ENCODE results near the gene GPR183.

The GPR183 gene

DNA sequence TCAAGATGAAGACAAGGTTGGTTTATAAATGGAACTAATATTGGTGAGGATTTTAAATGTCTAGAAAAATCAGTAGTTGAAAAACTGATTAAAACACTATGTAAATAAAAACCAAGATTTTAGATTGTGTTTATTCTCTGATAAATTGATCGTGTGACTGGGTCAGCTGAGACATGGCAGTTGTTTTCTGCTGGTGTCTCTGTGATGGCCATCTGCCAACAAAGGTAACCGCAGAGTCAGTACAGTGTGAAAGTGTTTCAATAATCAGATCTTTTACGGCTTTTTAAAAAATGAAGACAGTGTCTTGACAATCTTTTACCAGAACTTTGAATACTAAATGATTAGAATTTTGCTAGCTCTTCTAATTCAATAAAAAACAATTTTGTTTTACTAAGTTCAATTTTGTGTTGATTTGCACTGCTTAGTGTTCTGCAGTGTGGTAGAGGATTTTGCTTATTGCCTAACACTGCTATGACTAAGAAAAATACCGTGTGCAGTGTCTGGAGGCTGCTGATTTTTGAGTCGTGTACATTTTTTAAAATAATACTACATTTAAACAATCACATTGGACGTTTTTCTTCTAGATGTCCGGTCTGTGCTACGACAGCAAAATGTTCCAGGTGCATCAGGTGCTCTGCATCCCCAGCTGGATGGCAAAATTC is 32.7 kb upstream of the GPR183 start:
- DNase-seq (ENCODE audit: low read depth in 1 of 2, low spot score in 1 of 2) = no peak

DNA sequence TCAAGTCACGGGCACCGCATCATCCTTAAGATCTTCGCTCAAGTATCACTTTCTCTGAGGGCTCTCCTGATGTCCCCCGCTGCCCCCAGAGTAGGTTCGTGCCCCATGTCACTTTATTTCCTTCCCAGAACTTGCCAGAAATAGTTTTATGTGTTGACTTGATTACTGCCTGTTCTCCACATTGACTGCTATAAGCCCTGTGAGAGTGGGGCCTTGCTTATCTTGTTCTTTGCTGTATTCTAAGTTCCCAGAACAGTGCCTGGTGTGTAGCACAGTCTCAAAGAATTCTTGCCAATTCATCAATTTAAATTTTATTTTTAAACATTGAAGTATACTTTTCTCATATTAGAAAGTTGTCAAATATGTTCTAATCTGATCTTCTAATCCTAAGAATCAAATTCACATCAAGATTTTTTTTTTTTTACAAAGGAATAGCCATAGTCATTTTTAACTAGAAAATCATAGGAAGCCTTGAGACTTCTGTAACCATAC is 32.1 kb upstream of the GPR183 start:
- no peak for DNase-seq (ENCODE audit: low read depth in 1 of 2, low spot score in 1 of 2)

DNA sequence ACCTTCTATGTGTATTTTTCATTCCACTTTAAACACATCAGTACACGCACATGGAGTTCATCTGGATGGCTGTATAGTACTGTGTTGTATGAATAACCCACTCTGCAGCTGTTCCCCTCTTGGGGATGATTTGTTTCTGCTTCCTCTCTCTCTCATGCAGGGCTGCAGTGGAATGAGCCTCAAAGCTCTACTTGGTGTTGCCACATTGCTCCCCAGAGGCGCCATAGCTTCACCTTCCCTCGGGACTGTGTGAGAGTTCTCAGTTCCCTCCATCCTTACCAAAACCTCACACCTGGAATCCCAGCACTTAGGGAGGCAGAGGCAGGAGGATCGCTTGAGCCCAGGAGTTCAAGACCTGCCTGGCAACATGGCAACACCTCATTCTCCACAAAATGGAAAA is 28.4 kb upstream of the GPR183 start:
- no peak for DNase-seq (ENCODE audit: low read depth in 1 of 2, low spot score in 1 of 2)

DNA sequence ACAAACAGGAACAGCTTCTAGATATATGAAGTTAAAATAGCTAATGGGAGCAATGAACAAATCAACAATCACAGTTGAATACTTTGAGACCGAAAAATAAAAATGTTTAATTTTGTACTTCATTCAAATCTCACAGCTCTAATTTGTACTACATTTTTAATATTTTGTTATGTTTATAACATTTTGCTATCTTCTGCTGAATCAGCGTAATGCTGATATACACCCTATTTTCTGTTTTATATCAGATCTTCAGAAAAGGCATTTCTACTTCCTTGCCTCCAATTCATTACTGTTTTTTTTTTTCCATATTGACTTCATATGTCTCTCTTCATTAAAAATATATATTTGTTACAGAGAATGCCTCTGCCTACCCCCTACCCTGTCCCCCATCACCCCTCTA is 27.9 kb upstream of the GPR183 start:
- no peak for DNase-seq (ENCODE audit: low read depth in 1 of 2, low spot score in 1 of 2)

DNA sequence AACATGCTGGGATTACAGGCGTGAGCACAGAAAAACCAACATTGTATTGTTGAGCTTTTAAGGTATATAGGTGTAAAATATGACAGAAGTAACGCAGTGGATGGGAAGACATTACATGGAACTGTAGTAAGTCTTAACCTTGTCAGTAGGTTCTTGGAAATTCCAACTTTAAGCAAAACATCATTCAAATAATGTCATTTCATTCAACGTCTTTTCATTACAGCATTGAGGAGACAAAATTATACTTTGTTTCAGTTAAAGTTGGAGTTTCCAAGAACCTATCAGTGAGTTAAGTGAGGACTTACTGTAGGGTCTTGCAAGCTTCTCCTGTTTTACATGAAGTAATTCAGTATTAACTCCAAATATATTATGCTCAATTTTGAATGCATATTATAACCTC is 27.0 kb upstream of the GPR183 start:
- DNase-seq (ENCODE audit: low read depth in 1 of 2, low spot score in 1 of 2) = no peak

DNA sequence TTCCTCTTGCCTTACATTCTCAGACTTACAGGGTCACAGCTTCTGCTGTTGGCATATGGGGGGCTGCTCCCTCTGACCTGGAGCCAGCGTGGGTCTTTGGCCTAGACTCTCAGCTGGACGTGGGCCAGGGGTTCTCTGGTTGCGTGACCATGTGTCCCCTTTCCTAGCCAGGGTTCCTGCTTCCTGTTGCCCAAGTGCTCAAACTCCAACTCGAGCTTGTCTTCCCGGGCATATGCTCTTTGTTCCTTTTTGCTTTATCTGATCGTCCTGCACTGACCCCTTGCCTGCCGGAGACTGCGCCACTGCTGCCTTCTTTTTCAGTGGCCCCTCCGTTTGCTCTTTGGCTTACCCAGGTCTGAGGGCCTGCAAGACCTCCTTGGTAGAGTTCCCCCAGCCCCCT is 25.3 kb upstream of the GPR183 start:
- DNase-seq (ENCODE audit: low read depth in 1 of 2, low spot score in 1 of 2) = no peak

DNA sequence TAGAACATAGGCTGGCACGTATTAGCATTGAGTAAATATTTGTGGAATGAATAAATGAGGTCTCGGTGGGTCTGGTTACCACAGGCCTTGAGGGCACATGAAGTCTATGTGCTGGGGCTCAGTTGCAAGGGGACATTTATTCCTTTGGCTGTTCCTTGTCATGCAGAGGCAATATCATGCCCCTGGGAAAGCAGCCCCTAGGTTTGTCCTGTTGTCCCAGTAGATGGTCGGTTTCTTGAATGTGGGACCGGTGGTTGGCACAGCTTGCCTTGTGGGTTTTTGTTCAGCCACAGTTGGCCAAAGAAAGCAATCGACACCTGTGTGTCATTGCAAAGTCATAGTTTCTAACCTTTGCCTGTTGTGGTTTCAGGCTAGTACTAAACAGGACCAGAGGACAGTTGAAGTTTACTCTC is 24.7 kb upstream of the GPR183 start:
- DNase-seq (ENCODE audit: low read depth in 1 of 2, low spot score in 1 of 2) = no peak

DNA sequence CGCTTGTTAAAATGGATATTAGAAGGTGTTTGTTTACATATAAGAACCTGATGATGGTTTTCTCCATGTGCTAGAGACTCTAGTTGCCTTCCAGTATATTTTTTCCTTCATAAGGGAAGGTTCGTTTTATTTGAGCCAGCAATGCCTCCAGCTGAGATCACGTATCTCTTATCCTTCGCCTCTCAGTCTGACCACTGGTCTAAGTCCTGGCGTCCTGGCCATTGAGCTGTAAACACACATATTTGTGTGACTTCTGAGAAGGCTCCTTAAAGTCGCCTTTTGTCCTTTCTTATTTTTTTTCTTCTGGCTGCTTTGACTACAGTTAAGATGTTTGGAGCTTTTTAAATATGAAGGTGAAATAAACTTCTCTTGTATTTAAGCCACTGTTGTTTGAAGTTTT is 23.7 kb upstream of the GPR183 start:
- DNase-seq (ENCODE audit: low read depth in 1 of 2, low spot score in 1 of 2) = no peak

DNA sequence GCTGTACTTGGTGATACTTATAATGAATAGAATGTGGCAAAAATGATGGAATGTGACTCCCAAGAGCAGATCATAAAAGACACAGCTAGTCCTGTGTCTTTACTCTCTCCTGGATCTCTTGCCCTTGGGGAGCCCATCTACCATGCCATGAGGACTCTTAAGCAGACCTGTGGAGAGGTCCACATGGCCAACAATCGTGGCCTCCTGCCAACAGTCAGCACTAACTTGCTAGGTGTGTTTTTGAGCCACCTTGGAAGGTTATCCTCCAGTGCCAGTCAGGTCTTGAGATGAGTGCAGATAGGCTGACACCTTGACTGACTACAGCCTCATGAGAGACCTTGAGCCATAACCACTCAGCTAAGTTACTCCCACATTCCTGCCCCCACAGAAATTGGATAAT is 22.3 kb upstream of the GPR183 start:
- DNase-seq (ENCODE audit: low read depth in 1 of 2, low spot score in 1 of 2) = no peak

DNA sequence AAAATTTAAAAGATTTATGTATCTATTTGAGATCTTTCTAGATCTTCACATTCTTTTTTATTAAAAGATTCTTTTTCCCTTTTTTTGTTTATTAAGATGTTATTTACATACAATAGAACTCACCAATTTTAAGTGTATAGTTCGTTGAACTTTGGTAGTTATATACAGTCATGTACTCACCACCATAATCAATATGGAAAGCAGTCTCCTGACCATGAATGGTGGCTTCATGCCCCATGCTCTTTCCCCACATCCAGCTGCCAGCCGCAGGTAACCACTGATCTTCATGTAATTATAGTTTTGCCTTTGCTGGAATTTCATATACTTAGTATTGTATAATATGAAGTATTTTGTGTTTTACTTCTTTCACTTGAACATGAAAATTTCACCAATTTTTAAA is 20.6 kb upstream of the GPR183 start:
- no peak for DNase-seq (ENCODE audit: low read depth in 1 of 2, low spot score in 1 of 2)

DNA sequence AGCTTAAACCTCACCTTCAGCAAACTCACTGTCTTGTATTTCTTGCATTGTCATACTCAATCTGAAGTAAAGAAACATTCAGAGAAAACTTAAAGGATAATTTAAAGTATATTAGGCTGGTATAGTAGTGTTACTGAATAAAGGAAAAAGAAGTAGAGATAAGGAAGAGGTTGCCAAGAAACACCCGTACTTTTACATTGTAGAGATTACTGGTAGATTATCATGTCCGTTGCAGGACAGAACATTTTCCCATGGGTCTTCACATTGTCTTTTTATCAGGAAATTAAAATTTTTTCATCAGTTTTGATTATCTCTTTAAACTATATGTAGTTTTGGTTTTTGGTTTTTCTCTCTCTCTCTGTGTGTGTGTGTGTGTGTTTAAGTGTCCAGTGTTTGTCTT is 19.9 kb upstream of the GPR183 start:
- no peak for DNase-seq (ENCODE audit: low read depth in 1 of 2, low spot score in 1 of 2)

DNA sequence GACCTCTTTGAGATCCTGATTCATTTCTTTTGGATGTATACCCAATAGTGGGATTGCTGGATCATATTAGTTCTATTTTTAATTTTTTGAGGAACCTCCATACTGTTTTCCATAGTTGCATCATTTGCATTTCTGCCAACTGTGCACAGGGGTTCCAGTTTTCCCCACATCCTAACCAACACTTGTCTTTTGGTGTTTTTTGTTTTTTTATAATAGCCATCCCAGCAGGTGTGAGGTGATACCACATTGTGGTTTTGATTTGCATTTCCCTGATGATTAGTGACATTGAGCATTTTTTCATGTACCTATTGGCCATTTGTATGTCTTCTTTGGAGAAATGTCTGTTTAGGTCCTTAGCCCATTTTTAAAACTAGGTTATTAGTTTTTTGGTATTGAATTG is 18.8 kb upstream of the GPR183 start:
- DNase-seq (ENCODE audit: low read depth in 1 of 2, low spot score in 1 of 2) = no peak

DNA sequence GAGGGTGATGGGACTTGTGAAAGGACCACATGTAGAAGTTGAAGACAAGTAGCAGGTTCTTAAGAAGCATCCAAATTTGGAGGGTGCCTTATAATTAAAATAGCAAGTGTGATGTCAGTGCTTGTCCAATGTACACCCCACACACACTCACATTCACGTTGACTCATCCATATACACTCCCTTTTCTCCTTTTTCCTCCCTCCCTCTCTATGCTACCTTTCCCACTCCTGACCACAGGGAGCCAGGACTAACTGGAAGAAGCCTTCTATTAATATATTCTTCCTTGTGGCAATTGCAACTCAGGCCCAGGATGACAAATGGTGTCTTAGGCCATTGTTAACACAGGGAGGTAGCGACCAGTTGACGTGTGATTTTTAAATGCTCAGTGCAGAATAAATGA is 16.3 kb upstream of the GPR183 start:
- DNase-seq (ENCODE audit: low read depth in 1 of 2, low spot score in 1 of 2) = no peak

DNA sequence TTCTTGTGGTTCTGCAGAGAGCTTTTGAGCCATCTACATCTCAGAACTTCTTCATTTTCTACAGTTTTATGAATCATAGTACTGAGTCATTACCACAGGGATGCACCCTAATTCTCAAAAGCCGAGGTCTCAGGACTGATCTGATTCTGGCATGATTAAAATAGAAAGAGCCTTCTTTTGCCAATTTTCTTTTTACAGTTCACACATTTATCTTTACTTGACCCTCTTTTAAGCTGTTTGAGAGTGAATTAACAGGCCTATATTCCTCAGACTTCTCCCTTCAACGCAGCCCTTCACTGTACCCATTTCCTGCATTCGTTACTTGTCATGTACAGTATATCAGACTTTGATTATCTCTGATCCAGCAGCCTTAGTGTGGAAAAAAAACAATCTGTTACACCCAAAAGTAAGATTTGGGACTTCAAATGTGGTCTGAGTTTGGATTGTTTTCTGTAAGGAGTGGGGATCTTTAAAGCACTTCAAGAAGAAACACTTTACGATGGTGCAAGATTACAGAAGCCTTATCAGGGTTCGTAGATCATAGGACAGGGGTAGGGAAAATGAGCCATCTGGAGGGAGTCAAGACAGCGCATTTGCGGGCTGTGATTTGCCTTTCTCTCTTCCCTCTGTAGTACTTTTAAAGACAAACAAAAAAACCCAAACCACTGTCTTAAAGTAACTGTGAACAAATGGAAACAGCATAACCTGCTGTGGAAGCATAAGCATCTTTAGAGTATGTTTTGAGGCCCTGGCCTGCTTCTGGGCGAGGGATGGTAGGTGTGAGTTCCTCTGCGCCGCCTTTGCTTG is 15.3 kb upstream of the GPR183 start:
- DNase-seq (ENCODE audit: low read depth in 1 of 2, low spot score in 1 of 2) = no peak

DNA sequence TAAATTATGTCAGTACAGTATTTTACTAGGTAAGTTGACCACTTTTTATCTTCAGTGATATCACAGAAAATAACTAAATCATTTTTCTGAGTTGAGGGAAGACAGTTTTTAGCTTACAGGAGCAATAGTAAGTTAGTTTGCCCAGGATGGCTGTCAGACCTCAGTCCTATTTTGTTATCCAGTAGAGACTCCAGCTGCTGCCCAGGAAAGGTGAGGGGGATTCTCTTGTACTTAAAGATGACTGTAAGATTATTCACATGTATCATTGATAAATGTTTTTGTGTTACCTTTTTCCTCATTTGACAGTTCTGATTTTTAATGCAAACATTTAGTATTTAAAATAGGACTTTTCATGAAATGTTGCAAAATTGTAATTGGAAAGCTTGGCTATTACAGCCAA is 14.5 kb upstream of the GPR183 start:
- no peak for DNase-seq (ENCODE audit: low read depth in 1 of 2, low spot score in 1 of 2)

DNA sequence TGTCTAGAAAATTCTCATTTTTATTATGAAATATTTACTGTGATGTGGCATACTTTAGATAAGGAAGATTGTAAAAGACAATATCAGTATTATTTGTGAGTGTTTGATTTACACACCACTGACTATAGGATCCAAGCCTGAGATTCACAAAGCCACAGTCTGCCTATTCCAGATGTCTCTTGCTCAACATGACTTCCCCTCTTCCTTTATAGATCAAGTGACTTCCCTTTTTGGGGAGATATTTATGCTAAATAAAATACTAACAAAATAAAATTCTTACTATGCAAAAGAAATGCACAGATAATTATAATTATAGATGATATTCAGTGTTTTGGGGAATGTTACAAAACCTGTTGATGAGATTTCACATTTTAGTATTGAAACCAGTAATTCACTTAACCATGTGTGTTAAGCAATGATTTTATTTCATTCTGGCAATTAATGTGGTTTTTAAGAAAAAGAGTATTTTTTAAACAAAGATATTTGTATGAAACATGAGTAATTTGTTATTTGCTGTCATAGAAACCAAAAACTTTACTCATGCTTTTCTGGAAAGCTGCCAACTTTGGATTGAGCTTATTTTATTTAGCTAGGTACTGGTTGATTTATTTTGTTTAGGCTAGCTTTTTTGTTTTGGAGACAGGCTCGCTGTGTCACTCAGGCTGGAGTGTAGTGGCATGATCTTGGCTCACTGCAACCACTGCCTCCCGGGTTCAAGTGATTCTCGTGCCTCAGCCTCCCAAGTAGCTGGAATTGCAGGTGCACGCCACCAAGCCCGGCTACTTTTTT is 13.7 kb upstream of the GPR183 start:
- no peak for DNase-seq (ENCODE audit: low read depth in 1 of 2, low spot score in 1 of 2)

DNA sequence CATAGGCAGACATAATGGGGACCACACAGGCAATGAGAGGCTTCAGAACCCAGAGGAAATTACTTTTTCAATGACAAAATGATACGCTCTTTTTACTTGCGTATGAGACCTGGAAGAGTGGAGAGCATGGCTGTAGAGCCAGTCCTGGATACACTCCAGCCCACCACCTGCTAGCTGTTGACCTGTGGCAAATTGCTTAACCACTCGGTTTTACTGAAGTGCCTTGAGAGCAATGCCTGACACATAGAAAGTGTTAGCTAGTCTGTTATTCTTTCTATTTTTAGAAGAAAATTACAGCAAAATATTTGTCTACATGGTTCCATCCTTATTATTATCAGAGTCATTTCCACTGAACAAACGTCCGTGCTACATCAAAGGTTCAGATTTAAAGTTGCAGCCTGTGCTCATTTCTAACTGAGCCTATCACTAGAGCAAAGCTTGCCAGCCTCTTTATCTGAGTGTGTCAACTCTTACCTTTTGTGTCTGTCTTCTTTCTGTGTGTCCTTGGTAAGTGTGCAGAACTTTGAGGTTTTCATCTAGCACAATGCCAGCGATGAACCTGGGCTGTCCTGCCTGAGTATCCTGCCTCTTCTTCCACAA is 9.6 kb upstream of the GPR183 start:
- no peak for DNase-seq (ENCODE audit: low read depth in 1 of 2, low spot score in 1 of 2)

DNA sequence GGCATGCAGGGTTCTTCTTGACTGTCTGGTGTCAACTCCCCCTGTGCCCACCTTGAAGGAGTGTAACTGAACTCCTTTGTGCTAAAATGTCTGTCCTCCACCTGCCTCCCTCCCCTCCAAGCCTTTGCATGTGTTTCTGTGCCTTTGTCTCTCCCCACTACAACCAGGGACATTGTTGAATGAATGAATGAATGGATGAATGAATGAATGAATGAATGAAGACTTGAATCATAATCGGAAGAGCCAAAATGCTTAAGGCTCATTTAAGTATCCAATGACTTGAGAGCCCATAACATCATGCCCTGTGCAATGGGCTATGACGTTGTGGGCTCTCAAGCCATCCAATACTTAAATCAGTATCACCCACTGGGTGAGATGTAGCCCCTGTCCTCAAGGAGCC is 9.0 kb upstream of the GPR183 start:
- no peak for DNase-seq (ENCODE audit: low read depth in 1 of 2, low spot score in 1 of 2)

DNA sequence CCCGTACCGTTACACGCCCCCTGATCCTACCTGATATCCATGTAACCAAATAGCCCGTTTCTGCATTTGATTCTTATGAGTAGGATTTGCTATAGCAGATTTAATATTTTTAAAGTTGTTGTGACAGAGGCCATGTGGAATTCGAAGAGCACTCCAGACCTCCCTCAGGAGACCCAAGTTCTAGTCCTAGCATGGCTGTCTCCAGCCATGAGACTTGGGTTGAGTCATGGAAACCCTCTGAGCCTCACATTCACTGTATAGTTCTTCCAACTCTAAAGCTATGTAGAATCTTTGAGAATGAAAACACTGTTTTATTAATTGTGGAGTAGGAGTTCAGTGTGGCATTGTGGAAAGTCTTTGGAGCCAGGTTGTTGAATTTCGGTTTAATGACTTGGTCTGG is 8.0 kb upstream of the GPR183 start:
- no peak for DNase-seq (ENCODE audit: low read depth in 1 of 2, low spot score in 1 of 2)

DNA sequence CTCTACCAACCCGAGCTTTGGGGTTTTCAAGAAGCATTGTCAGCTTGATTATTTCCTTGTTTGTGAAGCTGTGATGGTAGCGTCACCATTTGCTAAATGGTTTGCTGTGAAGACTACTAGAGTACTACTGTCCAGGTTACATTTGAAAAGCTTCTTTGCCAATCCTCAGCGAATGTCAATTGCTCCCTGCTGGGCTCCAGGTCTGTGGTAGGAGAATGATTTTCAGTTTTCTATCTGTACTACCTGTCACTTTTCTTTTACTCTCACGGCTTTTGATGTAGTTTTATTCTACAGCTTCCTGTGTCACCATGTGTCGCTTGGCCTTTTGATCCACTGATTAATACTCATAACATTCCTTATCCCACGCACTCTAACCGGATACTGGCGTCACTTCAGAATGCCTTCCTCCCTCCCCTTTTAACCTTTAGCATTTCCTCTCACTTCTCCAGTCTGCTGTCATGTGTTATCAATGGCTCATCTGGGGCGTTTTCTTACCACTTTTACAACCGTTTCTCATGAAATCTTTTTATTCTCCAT is 7.5 kb upstream of the GPR183 start:
- no peak for DNase-seq (ENCODE audit: low read depth in 1 of 2, low spot score in 1 of 2)

DNA sequence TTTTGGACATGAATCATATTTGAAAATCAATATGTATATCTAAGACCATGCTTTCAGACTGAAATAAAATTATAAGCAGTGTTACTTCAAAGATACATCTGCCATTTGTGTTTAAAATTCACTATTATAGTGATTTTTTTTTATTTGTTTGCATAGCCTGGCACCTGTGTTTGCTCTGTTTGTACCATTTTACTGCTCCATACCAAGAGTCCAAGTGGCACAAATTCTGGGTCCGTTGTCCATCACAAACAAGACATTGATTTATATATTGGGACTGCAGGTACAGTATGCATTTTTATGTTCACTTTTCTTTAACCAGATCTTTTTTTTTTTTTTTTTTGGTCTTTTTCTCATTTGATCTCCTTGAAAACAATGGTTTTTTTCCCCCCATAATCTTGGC is 6.7 kb upstream of the GPR183 start:
- no peak for DNase-seq (ENCODE audit: low read depth in 1 of 2, low spot score in 1 of 2)

Measured in stimulated activated CD4-positive, alpha-beta T cell treated with anti-CD3 and anti-CD28 coated beads, Interleukin-15, amount 100 ng/mL, for 1 hour (primary cell).